Breast epithelium (tissue), 4 donors: ENCODE measurements around the gene HEPACAM. TPM values are rescaled to one million over a fixed set of nuclear protein-coding genes. Genes with fewer than 3 reads are reported as not detected.

Experiments used
- DNase-seq, 2 donors: peaks; one replicate each; pipeline ENCODE4 v3.0.0-alpha.2; 2019; ENCODE audit warnings: low spot score in 2 of 2
- H3K27ac ChIP-seq, 2 donors: fragments of 200-600 bp; sonication (generic) in 1 of 2; one replicate each; pipeline ENCODE4 v1.5.1; 2016 to 2019; ENCODE audit warnings: mild to moderate bottlenecking in 1 of 2
- H3K27me3 ChIP-seq, 2 donors: fragments of 200-600 bp; sonication (generic) in 1 of 2; one replicate each; pipeline versions ENCODE4 v1.5.1 to v1.6.0; 2017 to 2019; ENCODE audit warnings: control low read depth in 1 of 2, mild to moderate bottlenecking in 1 of 2
- H3K36me3 ChIP-seq: fragments of 200-600 bp; one replicate; pipeline ENCODE4 v1.5.1; 2019
- H3K4me1 ChIP-seq, 2 donors: fragments of 200-600 bp; sonication (generic); one replicate each; pipeline ENCODE4 v1.5.1; 2016 to 2019; ENCODE audit warnings: control low read depth in 1 of 2
- H3K4me3 ChIP-seq, 3 donors: fragments of 200-600 bp; sonication (generic); 1 replicate in 2 of 3; 2 replicates in 1 of 3; pipeline ENCODE4 v1.5.1; 2016 to 2019; ENCODE audit warnings: mild to moderate bottlenecking in 3 of 3, moderate library complexity in 2 of 3
- H3K9me3 ChIP-seq, 2 donors: fragments of 200-600 bp; sonication (generic) in 1 of 2; one replicate each; pipeline ENCODE4 v1.5.1; 2016 to 2019; ENCODE audit warnings: control low read depth in 1 of 2
- CTCF ChIP-seq, 3 donors: fragments of 450-650 bp; IDR thresholded peaks; one replicate each; pipeline ENCODE4 v1.5.1; 2016 to 2017; ENCODE audit warnings: antibody characterized with exemption in 3 of 3, mild to moderate bottlenecking in 3 of 3, moderate library complexity in 3 of 3
- POLR2A ChIP-seq: fragments of 450-650 bp; IDR thresholded peaks from one replicate; pipeline ENCODE4 v1.6.1; 2016; ENCODE audit warnings: antibody characterized with exemption, mild to moderate bottlenecking, moderate library complexity
- POLR2AphosphoS5 ChIP-seq, 3 donors: sonication (generic); formaldehyde crosslinking; IDR thresholded peaks; one replicate each; pipeline ENCODE4 v1.6.1; 2017; ENCODE audit warnings: antibody characterized with exemption in 3 of 3
- intact Hi-C: fragments of 100-400 bp; cut with DNase I; formaldehyde crosslinking; loops from one replicate; pipeline ENCODE4 v1.15.1; 2023; ENCODE audit warnings: low total_unique reads
- total RNA-seq, 3 donors: library from RNA; depleted of rRNA; stranded (reverse); fragments of >200 nt; gene quantifications; one replicate each; pipeline ENCODE4 v1.1.0, GENCODE V29; 2016

HEPACAM gene
- total RNA-seq, 3 donors from 2014 or later: 2.3 to 25.4 (median 6.1) TPM

- H3K9me3 ChIP-seq: no peaks in the 10 kb centered on the region
- no peaks in the 10 kb centered on the region for H3K36me3 ChIP-seq
- H3K4me3 ChIP-seq: no peak overlapping the region
- no peak for TF ChIP-seq POLR2A
- TF ChIP-seq POLR2AphosphoS5 (IDR thresholded peaks at IDR 0.05): no peak
- no peak for TF ChIP-seq CTCF (IDR thresholded peaks at IDR 0.05)
- H3K4me1 ChIP-seq: no peaks in the 10 kb centered on the region
- intact Hi-C loops: loop anchor here (5.0 kb wide), 1 partner anchor 82 kb away; no protein-coding TSS in a partner anchor
- H3K27me3 ChIP-seq: peaks cover 5 to 34% of the 10 kb centered on the region in 2 donors
- H3K27ac ChIP-seq: no peak overlapping the region
- DNase-seq: no peak
These were observed 61.1 kb downstream of the HEPACAM start for GRCh38 chr11:124874571-124875255.

GRCh38 chr11:124873951-124874350 lies 61.9 kb downstream of the HEPACAM start:
- H3K27me3 ChIP-seq: peaks cover 5 to 41% of the 10 kb centered on the region in 2 donors
- intact Hi-C loops: no loop called here
- H3K27ac ChIP-seq: no peak overlapping the region
- H3K36me3 ChIP-seq: no peaks in the 10 kb centered on the region
- H3K4me1 ChIP-seq: no peaks in the 10 kb centered on the region
- no peak for DNase-seq
- no peak overlapping the region for H3K4me3 ChIP-seq
- H3K9me3 ChIP-seq: no peaks in the 10 kb centered on the region
- TF ChIP-seq POLR2AphosphoS5 (IDR thresholded peaks at IDR 0.05) (no peak), POLR2A (no peak), CTCF (IDR thresholded peaks at IDR 0.05) (no peak)

- TF ChIP-seq POLR2A (no peak), POLR2AphosphoS5 (IDR thresholded peaks at IDR 0.05) (no peak), CTCF (IDR thresholded peaks at IDR 0.05) (no peak)
- H3K27ac ChIP-seq: no peak overlapping the region
- DNase-seq: no peak
- H3K27me3 ChIP-seq: peaks cover 9 to 53% of the 10 kb centered on the region in 2 donors
- intact Hi-C loops: no loop called here
- H3K4me1 ChIP-seq: no peaks in the 10 kb centered on the region
- H3K9me3 ChIP-seq: no peaks in the 10 kb centered on the region
- H3K4me3 ChIP-seq: no peak overlapping the region
- H3K36me3 ChIP-seq: no peaks in the 10 kb centered on the region
These were observed 63.1 kb downstream of the HEPACAM start for GRCh38 chr11:124872741-124873140.

GRCh38 chr11:124872280-124872679 lies 63.6 kb downstream of the HEPACAM start:
- no peak overlapping the region for H3K4me3 ChIP-seq
- H3K36me3 ChIP-seq: no peaks in the 10 kb centered on the region
- peaks cover 9 to 58% of the 10 kb centered on the region in 2 donors for H3K27me3 ChIP-seq
- TF ChIP-seq POLR2AphosphoS5 (IDR thresholded peaks at IDR 0.05) (no peak), CTCF (IDR thresholded peaks at IDR 0.05) (no peak), POLR2A (no peak)
- no peaks in the 10 kb centered on the region for H3K9me3 ChIP-seq
- intact Hi-C loops: no loop called here
- no peak for DNase-seq
- H3K27ac ChIP-seq: no peak overlapping the region
- H3K4me1 ChIP-seq: no peaks in the 10 kb centered on the region

GRCh38 chr11:124870430-124870829 lies 65.4 kb downstream of the HEPACAM start:
- Histone ChIP-seq H3K27me3 (peaks cover 17 to 77% of the 10 kb centered on the region in 2 donors), H3K27ac (no peak overlapping the region), H3K4me3 (no peak overlapping the region), H3K9me3 (no peaks in the 10 kb centered on the region), H3K36me3 (no peaks in the 10 kb centered on the region), H3K4me1 (peaks cover 6 to 10% of the 10 kb centered on the region in 2 donors)
- TF ChIP-seq CTCF (IDR thresholded peaks at IDR 0.05) (no peak), POLR2AphosphoS5 (IDR thresholded peaks at IDR 0.05) (no peak), POLR2A (no peak)
- intact Hi-C loops: no loop called here
- DNase-seq: no peak
